Measurements from ENCODE around the gene TTC34. TPM values are rescaled to one million over a fixed set of nuclear protein-coding genes. Genes with fewer than 3 reads are reported as not detected.
"Not testable (repeated sequence)": the region's sequence is repeated elsewhere in the genome, so short reads cannot be mapped to it uniquely, and the experiment has no call there.

The TTC34 gene
- polyA plus RNA-seq, 1 of the 3 experiments (the other 2 are of a cell fraction), result 0.16 TPM

DNA sequence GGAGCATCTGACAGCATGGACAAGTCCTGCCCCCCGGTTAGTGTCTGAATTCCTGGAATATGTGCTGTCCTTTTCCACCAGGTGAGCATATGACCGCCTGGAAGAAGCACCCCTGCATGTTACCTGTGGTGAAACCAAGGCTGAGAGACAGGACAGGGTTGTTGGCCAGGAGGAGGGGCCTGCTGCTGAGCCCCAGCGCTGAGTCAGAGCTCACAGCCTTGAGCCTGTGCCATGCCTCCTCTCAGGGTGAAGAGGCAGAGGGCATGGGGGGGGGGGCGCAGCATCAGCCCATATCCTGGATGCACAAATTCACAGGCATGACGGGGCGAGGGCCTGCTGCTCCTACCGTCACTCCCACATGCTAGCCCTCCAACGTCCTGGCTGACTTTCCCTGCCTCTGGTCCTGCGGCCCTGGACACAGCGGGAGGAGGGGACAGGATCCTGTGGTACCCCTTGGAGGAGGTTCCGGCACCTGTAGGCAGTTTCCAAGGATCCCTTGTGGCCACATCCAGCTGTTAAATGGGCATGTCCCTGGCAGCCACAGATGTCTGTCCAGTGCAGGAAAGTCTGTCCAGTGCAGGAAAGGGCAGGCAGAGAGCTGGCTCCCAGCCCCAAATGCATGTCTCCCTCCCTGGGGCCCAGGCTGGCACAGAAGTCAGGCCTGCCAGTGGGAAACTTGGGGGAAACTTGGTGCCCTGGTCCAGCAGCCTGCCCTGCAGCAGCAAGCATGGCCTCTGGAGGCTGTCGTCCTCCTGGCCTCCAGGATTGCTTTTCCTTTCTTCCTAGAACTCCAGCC, 23.9 kb downstream of the TTC34 start (continued):
- TF ChIP-seq CHD2 (IDR thresholded peaks at IDR 0.05; ENCODE audit: low read length, partially characterized antibody) (no peak), RFX5 (IDR thresholded peaks at IDR 0.05; ENCODE audit: low read length) (no peak), TCF12 (IDR thresholded peaks at IDR 0.05) (no peak), SMC3 (IDR thresholded peaks at IDR 0.05; ENCODE audit: low read depth, low read length) (no peak)
- TF ChIP-seq, protein P1, sequence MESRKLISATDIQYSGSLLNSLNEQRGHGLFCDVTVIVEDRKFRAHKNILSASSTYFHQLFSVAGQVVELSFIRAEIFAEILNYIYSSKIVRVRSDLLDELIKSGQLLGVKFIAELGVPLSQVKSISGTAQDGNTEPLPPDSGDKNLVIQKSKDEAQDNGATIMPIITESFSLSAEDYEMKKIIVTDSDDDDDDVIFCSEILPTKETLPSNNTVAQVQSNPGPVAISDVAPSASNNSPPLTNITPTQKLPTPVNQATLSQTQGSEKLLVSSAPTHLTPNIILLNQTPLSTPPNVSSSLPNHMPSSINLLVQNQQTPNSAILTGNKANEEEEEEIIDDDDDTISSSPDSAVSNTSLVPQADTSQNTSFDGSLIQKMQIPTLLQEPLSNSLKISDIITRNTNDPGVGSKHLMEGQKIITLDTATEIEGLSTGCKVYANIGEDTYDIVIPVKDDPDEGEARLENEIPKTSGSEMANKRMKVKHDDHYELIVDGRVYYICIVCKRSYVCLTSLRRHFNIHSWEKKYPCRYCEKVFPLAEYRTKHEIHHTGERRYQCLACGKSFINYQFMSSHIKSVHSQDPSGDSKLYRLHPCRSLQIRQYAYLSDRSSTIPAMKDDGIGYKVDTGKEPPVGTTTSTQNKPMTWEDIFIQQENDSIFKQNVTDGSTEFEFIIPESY (IDR thresholded peaks at IDR 0.05; ENCODE audit: borderline replicate concordance, low read depth), result no peak

DNA sequence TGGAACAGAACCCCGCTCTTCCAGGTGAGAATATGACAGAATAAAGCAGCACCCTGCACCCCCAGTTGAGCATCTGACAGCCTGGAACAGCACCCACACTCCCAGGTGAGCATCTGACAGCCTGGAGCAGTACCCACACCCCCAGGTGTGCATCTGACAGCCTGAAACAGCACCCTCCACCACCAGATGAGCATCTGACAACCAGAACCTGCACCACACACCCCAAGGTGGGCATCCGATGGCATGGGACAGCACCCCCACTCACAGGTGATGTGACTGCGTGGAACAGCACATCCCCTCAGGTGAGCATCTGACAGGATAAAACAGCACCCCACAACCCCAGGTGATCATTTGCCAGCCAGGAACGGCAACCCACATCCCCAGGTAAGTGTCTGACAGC, 26.2 kb downstream of the TTC34 start:
- H3K36me3 ChIP-seq (replicated peaks in 1 of 2; ENCODE audit: control insufficient read depth in 1 of 2, insufficient read depth in 2 of 2, low read length in 1 of 2); H3K4me3 ChIP-seq (ENCODE audit: low read depth in 2 of 2, low read length in 1 of 2); CTCF ChIA-PET; DNase-seq; H3K9me2 ChIP-seq; H3K4me2 ChIP-seq; H3K27ac ChIP-seq (ENCODE audit: low read depth in 2 of 2, low read length in 1 of 2); H3K9ac ChIP-seq; H3K27me3 ChIP-seq (ENCODE audit: insufficient read depth); H3F3A ChIP-seq (replicated peaks; ENCODE audit: insufficient read depth); H3K9me3 ChIP-seq; H4K20me1 ChIP-seq (ENCODE audit: insufficient read depth); H3K4me1 ChIP-seq (ENCODE audit: control insufficient read depth in 1 of 2, insufficient read depth in 2 of 2, low read depth in 1 of 2, low read length in 1 of 2); POLR2A ChIA-PET; H2AFZ ChIP-seq (ENCODE audit: low read depth); H3K79me2 ChIP-seq (ENCODE audit: insufficient read depth): not testable (repeated sequence)
- no CpG with 5 or more reads among the region's 4 CpGs for WGBS (ENCODE audit: low lambda C conversion rate)

DNA sequence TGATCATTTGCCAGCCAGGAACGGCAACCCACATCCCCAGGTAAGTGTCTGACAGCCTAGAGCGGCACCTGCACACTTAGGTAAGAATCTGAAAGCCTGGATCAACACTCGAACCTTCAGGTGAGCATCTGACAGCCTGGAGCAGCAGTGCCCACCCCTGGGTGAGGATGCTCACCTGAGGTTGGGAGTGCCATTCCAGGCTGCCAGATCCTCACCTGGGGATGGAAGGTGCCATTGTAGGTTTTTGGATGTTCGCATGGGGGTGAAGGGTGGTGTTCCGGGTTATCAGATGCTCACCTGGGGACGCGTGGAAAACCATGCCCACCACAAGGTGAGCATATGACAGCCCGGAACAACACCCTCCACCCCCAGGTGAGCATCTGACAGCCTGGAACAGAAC, 33.4 kb downstream of the TTC34 start:
- H2AFZ ChIP-seq (ENCODE audit: low read depth); H3K9me2 ChIP-seq; H3K36me3 ChIP-seq (replicated peaks in 1 of 2; ENCODE audit: control insufficient read depth in 1 of 2, insufficient read depth in 2 of 2, low read length in 1 of 2); H3K4me3 ChIP-seq (ENCODE audit: low read depth in 2 of 2, low read length in 1 of 2); DNase-seq; H3K27ac ChIP-seq (ENCODE audit: low read depth in 2 of 2, low read length in 1 of 2); H3K9me3 ChIP-seq; POLR2A ChIA-PET; H3K79me2 ChIP-seq (ENCODE audit: insufficient read depth); CTCF ChIA-PET; H3K4me1 ChIP-seq (ENCODE audit: control insufficient read depth in 1 of 2, insufficient read depth in 2 of 2, low read depth in 1 of 2, low read length in 1 of 2); H3K27me3 ChIP-seq (ENCODE audit: insufficient read depth); H3K4me2 ChIP-seq; H4K20me1 ChIP-seq (ENCODE audit: insufficient read depth); H3F3A ChIP-seq (replicated peaks; ENCODE audit: insufficient read depth); H3K9ac ChIP-seq: not testable (repeated sequence)
- 20% methylated on average over 1 of the region's 8 CpGs for WGBS (ENCODE audit: low lambda C conversion rate)

DNA sequence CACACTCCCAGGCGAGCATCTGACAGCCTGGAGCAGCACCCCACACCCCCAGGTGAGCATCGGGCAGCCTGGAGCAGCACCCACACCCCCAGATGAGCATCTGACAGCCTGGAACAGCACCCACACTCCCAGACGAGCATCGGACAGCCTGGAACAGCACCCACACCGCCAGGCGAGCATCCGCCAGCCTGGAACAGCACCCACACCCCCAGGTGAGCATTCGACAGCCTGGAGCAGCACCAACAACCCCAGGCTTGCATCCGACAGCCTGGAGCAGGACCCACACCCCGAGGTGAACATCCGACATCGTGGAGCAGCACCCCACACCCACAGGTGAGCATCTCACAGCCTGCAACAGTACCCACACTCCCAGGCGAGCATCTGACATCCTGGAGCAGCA, 42.1 kb downstream of the TTC34 start:
- H3K27me3 ChIP-seq (ENCODE audit: insufficient read depth); H3K9me2 ChIP-seq; CTCF ChIA-PET; H3K4me1 ChIP-seq (ENCODE audit: control insufficient read depth in 1 of 2, insufficient read depth in 2 of 2, low read depth in 1 of 2, low read length in 1 of 2); H3F3A ChIP-seq (replicated peaks; ENCODE audit: insufficient read depth); DNase-seq; H3K9me3 ChIP-seq; H4K20me1 ChIP-seq (ENCODE audit: insufficient read depth); H2AFZ ChIP-seq (ENCODE audit: low read depth); H3K36me3 ChIP-seq (replicated peaks in 1 of 2; ENCODE audit: control insufficient read depth in 1 of 2, insufficient read depth in 2 of 2, low read length in 1 of 2); H3K4me3 ChIP-seq (ENCODE audit: low read depth in 2 of 2, low read length in 1 of 2); H3K4me2 ChIP-seq; H3K79me2 ChIP-seq (ENCODE audit: insufficient read depth); POLR2A ChIA-PET; H3K9ac ChIP-seq; H3K27ac ChIP-seq (ENCODE audit: low read depth in 2 of 2, low read length in 1 of 2): not testable (repeated sequence)
- WGBS (ENCODE audit: low lambda C conversion rate), result 3% methylated on average over 8 of the region's 13 CpGs

DNA sequence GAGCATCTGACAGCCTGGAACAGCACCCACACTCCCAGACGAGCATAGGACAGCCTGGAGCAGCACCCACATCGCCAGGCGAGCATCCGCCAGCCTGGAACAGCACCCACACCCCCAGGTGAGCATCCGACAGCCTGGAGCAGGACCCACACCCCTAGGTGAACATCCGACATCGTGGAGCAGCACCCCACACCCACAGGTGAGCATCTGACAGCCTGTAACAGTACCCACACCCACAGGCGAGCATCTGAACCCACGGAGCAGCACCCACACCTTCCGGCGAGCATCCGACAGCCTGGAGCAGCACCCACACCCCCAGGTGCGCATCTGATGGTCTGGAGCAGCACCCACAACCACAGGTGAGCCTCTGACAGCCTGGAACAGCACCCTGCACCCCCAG, 44.0 kb downstream of the TTC34 start:
- H3K4me1 ChIP-seq (ENCODE audit: control insufficient read depth in 1 of 2, insufficient read depth in 2 of 2, low read depth in 1 of 2, low read length in 1 of 2); H3K4me3 ChIP-seq (ENCODE audit: low read depth in 2 of 2, low read length in 1 of 2); H3K27ac ChIP-seq (ENCODE audit: low read depth in 2 of 2, low read length in 1 of 2); H3K79me2 ChIP-seq (ENCODE audit: insufficient read depth); H3K9me3 ChIP-seq; H4K20me1 ChIP-seq (ENCODE audit: insufficient read depth); H2AFZ ChIP-seq (ENCODE audit: low read depth); H3K9ac ChIP-seq; H3K36me3 ChIP-seq (replicated peaks in 1 of 2; ENCODE audit: control insufficient read depth in 1 of 2, insufficient read depth in 2 of 2, low read length in 1 of 2); H3K27me3 ChIP-seq (ENCODE audit: insufficient read depth); CTCF ChIA-PET; H3K4me2 ChIP-seq; POLR2A ChIA-PET; H3K9me2 ChIP-seq; DNase-seq; H3F3A ChIP-seq (replicated peaks; ENCODE audit: insufficient read depth): not testable (repeated sequence)
- WGBS (ENCODE audit: low lambda C conversion rate), result 0% methylated on average over 5 of the region's 13 CpGs

DNA sequence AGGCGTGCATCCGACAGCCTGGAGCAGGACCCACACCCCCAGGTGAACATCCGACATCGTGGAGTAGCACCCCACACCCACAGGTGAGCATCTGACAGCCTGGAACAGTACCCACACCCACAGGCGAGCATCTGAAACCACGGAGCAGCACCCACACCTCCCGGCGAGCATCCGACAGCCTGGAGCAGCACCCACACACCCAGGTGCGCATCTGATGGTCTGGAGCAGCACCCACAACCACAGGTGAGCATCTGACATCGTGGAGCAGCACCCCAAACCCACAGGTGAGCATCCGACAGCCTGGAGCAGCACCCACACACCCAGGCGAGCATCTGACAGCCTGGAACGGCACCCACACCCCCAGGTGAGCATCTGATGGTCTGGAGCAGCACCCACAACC, 46.1 kb downstream of the TTC34 start:
- H2AFZ ChIP-seq (ENCODE audit: low read depth); H3K27me3 ChIP-seq (ENCODE audit: insufficient read depth); H3K4me1 ChIP-seq (ENCODE audit: control insufficient read depth in 1 of 2, insufficient read depth in 2 of 2, low read depth in 1 of 2, low read length in 1 of 2); H3K79me2 ChIP-seq (ENCODE audit: insufficient read depth); H4K20me1 ChIP-seq (ENCODE audit: insufficient read depth); DNase-seq; H3K9me2 ChIP-seq; H3K9ac ChIP-seq; CTCF ChIA-PET; H3K4me2 ChIP-seq; H3K4me3 ChIP-seq (ENCODE audit: low read depth in 2 of 2, low read length in 1 of 2); H3K36me3 ChIP-seq (replicated peaks in 1 of 2; ENCODE audit: control insufficient read depth in 1 of 2, insufficient read depth in 2 of 2, low read length in 1 of 2); POLR2A ChIA-PET; H3K27ac ChIP-seq (ENCODE audit: low read depth in 2 of 2, low read length in 1 of 2); H3F3A ChIP-seq (replicated peaks; ENCODE audit: insufficient read depth); H3K9me3 ChIP-seq: not testable (repeated sequence)
- WGBS (ENCODE audit: low lambda C conversion rate), result no CpG with 5 or more reads among the region's 14 CpGs
